Testis (tissue), 2 donors: ENCODE measurements around the gene TSPAN14.

Experiments used
- POLR2A ChIP-seq: fragments of 450-650 bp; IDR thresholded peaks from one replicate; pipeline ENCODE4 v1.6.1; 2017; ENCODE audit warnings: antibody characterized with exemption, mild to moderate bottlenecking, moderate library complexity
- TF ChIP-seq, protein P1 (sequence below), 3 experiments: fragments of 450-650 bp in 2 of 3; fragments of 200-600 bp in 1 of 3; sonication (generic) in 1 of 3; IDR thresholded peaks; one replicate each; pipeline ENCODE4 v1.5.1; 2016 to 2019; ENCODE audit warnings: antibody characterized with exemption in 3 of 3, mild to moderate bottlenecking in 2 of 3, moderate library complexity in 1 of 3

DNA sequence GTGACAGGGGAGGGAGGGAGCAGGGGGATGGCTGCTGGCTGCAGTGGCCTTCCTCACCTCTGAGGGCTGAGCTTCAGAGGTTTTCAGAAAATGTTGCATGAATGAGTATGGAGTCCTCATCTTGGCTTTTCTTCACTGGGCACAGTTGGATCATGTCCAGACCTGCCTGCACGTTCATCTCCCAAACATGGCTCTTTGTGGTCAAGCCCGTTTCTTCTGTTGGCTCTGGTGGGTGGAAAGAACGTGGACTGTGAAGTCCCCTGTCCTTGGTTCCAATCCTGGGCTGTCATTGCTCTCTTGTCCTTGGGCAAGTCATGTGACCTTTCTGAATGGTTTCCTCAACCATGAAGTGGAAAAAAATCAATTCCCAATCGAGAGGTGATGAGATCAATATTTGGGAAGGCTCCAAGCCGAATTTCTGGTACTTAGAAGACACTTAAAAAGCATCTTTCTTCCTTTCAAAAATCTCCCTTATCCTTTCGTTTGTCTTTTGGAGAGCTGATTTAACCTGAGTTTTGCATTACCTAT, 34.5 kb downstream of the TSPAN14 start:
- TF ChIP-seq POLR2A: no peak
- TF ChIP-seq, protein P1, sequence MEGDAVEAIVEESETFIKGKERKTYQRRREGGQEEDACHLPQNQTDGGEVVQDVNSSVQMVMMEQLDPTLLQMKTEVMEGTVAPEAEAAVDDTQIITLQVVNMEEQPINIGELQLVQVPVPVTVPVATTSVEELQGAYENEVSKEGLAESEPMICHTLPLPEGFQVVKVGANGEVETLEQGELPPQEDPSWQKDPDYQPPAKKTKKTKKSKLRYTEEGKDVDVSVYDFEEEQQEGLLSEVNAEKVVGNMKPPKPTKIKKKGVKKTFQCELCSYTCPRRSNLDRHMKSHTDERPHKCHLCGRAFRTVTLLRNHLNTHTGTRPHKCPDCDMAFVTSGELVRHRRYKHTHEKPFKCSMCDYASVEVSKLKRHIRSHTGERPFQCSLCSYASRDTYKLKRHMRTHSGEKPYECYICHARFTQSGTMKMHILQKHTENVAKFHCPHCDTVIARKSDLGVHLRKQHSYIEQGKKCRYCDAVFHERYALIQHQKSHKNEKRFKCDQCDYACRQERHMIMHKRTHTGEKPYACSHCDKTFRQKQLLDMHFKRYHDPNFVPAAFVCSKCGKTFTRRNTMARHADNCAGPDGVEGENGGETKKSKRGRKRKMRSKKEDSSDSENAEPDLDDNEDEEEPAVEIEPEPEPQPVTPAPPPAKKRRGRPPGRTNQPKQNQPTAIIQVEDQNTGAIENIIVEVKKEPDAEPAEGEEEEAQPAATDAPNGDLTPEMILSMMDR (IDR thresholded peaks at IDR 0.05): no peak
